Esophagus muscularis mucosa (tissue), 3 donors: ENCODE measurements around the gene PLPP6.

Experiments used
- CTCF ChIP-seq, 3 experiments: fragments of 200-600 bp in 2 of 3; fragments of 450-650 bp in 1 of 3; sonication (generic) in 2 of 3; IDR thresholded peaks; one replicate each; pipeline ENCODE4 v1.5.1; 2017 to 2019; ENCODE audit warnings: antibody characterized with exemption in 3 of 3, mild to moderate bottlenecking in 2 of 3, moderate library complexity in 1 of 3
- POLR2AphosphoS5 ChIP-seq, 2 donors: sonication (generic); formaldehyde crosslinking; IDR thresholded peaks; one replicate each; pipeline ENCODE4 v1.6.1; 2017; ENCODE audit warnings: antibody characterized with exemption in 2 of 2

- no peak for TF ChIP-seq CTCF (IDR thresholded peaks at IDR 0.05)
- no peak for TF ChIP-seq POLR2AphosphoS5 (IDR thresholded peaks at IDR 0.05)
Observed at GRCh38 chr9:4622016-4622415, 40.1 kb upstream of the PLPP6 start.
